Hematopoietic multipotent progenitor cell treated with erythropoietin and hydrocortisone succinate and interleukin-3 and kit ligand, for 15 days (in vitro differentiated cells): Measurements from ENCODE around the gene MAP7D3.

ENCODE experiments used
- DNase-seq: peaks from one replicate; pipeline ENCODE4 v3.0.0-alpha.2; 2015; ENCODE audit warnings: low spot score

Gene MAP7D3

DNA sequence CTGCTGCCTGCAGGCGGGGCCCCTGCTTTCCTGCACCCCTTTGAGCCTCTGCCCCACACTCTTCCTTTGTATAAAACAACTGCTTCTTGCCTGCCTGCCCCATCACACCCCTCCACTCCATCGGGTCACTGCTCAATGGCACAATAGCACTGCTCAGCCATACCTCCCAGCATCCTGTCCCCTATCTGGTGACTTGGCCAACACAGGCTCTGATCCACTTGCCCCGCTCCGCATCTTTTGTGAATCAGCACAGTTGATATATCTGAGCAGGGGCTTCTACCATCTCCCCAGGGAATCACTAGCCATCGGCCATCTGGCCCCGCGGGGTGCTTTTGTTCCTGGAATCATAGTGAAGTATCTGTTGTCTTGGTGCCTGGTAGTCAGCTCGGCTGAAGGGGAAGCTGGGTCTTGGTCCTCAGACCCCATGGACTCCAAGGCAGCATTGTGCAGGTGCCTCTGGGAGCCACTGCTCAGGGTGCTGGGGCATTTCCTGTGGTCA, 45.3 kb downstream of the MAP7D3 start:
- no peak for DNase-seq

DNA sequence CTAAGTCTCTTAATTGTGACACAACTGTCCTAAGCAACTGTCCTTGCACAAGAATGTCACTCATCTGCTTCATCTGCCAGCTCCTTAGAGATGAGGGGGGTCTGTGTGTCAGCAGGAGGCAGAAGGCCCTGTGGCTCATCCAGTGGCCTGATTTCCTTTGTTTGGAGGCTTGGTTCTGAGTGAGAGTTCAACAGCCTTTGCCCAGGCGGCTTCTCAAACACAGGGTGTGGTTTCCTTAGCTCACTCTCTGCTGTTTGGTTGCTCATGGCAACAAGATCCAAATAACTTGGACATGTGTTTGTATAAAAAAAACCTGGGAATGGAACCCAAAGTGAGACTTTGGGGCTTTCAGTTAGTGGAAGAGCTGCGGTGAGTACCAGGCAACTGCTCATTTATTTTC, 46.6 kb downstream of the MAP7D3 start:
- DNase-seq, result no peak

GRCh38 chrX:136203951-136204350, 47.2 kb downstream of the MAP7D3 start:
- DNase-seq, result no peak

DNA sequence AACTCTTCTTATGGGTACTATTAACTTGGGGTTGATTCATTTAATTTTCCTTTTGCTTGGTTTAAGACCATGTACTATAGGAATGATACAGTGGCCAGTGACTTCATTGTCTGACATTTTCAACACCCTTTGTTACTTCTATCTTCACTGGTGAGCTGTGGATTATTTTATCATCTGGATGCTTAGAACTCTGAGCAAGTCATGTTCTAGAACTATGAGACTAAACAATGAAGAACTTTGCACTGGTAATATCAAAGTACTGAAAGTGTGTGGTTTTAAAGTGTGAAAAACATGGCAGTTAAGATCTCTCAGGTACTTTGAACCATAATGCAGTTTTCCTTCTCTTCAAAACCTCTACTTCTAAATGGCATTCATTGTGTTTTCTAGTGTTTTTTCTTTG, 47.8 kb downstream of the MAP7D3 start:
- no peak for DNase-seq

DNA sequence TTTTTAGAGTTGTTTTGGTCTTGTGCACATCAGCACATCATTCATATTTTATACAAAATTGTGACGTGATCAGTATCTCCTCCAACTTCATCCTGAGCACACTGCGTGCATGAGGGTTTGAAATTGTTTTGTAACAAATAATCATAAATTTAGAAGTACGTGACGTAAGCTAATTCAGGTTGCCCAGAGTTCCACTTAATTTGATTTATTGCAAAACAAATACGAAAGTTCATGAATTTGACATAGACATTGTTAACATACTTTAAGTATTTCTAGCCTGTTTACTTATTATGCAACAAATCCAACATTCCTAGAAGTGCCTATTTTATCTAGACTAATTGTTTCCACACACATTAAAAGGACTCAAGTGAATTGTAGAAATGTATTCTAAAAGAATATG, 48.3 kb downstream of the MAP7D3 start:
- no peak for DNase-seq

- DNase-seq, result no peak
Observed at GRCh38 chrX:136201601-136202000, 49.6 kb downstream of the MAP7D3 start.

- DNase-seq, result no peak
Observed at GRCh38 chrX:136200466-136200865, 50.7 kb downstream of the MAP7D3 start.

DNA sequence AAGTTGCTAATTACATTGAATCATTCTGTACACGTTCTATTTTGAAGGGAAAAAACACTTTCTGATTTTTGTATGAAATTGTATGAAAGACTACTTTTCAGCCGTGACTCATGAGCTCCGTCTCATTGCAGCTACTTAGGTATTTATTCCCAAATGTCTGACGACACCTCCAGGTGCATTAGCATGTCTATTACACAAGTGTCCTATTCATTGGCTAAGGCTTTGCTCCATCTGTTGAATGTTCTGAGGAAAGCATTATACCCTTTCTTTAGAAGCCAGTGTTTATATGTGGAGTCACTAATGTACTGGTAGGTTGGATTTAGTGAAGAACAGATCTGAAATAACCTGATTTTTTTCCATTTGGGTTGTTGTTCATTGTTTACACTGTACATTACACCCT, 51.8 kb downstream of the MAP7D3 start:
- no peak for DNase-seq

DNA sequence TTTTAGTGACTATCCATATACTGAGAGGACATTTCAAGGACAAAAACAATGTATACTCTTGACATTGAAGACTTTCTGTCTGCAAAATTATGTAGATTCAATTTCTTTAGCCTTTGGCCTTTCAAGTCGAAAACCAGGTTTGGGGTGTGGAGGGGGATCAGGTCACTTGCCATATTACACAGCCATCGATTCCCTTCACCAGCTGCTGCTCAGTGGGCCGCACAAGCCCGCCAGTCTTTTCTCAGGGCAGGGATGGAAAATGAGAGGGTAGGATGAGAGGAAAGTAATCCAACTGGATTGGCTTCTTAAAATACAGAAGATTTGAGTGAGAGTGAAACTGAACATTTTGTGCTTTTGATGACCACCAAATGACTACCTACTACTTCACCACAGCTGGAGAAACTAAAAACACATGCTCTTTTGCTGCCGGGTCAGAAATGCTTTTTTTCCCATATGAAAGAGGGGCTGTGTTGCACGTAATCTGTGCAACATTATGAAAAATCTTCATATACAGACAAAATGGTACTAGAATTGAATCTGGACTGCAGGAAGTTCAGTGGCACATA, 52.4 kb downstream of the MAP7D3 start:
- no peak for DNase-seq

DNA sequence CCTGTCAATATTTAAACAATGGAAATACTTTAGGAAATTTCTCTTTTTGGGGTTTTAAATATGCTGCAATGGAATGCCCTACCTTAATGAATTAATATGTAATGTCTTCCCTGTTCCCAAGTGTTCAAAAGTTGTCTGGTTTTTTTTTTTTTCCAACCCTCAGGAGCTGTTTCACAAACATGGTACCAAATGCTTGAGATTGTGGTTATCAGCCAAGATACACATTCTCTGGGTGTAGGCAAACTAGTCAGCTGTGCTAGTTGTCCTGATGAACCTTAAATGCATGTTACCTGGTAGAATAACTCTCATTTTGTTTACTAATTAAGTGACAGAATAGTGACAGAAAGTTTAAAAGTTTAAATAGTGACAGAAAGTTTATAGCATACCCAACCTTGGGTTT, 53.2 kb downstream of the MAP7D3 start:
- DNase-seq, result no peak

DNA sequence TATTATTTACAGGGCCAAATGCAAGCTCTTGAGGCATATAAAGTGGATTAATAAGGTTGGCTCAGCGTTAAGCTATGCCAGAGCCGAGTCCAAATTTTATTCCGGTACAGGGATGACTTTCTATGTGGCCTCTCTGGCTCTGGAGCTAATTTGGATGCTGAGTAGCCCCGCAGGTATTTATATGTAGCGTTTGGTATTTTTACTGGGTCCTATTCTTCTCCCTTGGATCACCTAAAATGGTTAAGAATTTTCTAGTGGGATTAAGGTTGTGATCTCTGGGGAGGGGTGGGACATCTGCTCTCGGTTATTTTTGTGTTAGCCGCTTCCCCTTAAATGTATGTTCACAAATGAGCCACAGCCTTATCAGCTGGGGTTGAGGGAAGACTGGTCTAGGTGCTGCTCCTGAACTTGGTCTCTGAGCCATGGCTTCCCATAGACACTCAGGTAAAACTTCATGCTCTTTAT, 54.5 kb downstream of the MAP7D3 start:
- DNase-seq, result no peak

DNA sequence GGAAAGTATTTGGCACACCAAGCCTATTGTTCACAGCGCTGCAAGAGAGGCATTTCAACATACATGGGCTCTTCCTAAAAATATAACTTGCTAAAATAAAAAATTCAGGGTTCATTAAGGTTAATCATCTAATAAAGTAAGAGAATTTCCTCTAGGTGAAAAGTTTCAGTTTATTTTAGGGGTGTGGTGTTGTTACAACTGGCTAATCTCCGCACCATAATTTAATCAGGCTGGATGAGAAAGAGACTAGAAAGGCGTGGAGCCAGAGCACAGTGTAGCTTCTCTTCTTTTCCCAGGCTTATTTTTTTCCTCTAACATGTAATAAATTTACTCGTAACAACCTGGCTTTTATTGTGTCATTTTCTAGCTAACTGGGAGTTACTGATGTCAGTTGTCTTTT, 56.0 kb downstream of the MAP7D3 start:
- no peak for DNase-seq

- DNase-seq, result no peak
Observed at GRCh38 chrX:136194536-136194935, 56.7 kb downstream of the MAP7D3 start.

GRCh38 chrX:136193771-136194170, 57.4 kb downstream of the MAP7D3 start:
- no peak for DNase-seq

- DNase-seq, result no peak
Observed at GRCh38 chrX:136192839-136193414, 58.3 kb downstream of the MAP7D3 start.

DNA sequence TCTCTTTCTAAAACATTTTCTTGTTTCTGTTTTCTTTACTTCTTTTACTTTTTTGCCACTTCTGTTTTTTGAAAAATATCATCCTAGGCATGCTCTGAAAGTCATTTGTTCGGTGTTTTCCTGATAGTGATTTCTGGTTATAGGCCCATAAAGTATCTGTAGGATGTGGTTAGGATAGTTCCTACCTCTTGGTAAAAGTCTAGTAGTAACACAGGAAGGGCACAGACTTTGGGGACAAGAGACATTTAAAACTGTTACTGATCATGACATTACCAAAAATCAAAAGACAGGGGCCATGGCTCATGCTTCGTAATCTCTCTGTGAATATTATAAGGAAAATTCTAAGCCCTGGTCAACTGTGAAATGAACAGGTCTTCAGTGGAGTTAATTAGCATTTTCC, 59.1 kb downstream of the MAP7D3 start:
- DNase-seq, result no peak

- no peak for DNase-seq
Observed at GRCh38 chrX:136191171-136191570, 60.0 kb downstream of the MAP7D3 start.

GRCh38 chrX:136190038-136190713, 61.0 kb downstream of the MAP7D3 start:
- no peak for DNase-seq

DNA sequence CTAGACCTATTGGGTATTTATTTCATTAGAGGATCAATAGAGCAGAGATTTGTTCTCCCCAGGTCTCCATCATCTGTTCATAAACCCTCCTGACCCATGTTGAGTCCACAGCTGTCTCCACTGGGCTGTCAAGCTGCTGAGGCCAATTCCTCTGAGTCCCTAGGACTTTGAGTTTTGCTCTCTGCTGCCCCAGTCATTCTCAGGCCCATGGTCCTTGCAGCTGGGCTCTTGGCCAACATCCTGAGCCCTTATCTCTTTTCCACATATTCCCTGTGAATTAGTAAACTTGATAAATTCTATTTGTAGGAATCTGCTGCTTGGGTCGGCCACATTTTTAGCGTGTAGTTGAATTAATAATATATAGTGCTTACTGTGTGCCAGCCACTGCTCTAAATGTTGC, 62.0 kb downstream of the MAP7D3 start:
- DNase-seq, result no peak

DNA sequence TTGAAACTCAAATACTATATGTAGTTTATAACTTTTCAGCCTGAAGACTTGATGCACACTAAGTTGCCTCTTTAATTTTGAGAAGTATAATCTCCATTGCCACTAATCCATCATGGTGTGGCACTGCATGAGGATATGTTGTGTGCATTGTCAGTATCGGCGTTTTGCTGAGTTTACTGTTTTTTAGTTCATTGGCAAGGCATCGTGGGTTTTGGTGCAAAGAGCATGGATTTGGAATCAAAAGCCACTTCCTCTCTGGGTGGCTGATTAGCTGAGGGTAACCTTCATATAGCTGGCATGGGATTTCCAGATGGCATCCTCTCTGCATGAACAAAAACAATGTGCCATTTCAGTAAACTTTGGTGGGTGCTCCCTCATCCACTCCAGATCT, 65.2 kb downstream of the MAP7D3 start:
- no peak for DNase-seq

- DNase-seq, result no peak
Observed at GRCh38 chrX:136185401-136186022, 65.7 kb downstream of the MAP7D3 start.

DNA sequence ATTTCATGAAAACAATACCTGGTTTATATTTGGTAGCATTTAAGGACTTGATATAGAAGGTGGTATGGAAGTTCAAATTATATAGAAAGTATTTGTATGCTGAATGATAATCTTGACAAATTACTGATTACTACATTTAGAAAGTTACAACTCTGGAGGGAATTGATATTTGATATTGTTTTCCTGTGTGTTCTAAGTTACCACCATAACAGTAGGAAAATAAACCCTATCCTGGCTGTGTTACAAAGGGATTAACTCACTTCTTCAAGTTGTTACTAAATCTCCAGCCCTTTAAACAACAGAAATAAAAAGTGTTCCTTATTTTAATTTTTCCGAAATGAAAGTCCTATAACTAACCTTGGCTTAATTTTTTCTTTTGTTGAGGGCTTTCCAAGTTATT, 67.3 kb downstream of the MAP7D3 start:
- no peak for DNase-seq

DNA sequence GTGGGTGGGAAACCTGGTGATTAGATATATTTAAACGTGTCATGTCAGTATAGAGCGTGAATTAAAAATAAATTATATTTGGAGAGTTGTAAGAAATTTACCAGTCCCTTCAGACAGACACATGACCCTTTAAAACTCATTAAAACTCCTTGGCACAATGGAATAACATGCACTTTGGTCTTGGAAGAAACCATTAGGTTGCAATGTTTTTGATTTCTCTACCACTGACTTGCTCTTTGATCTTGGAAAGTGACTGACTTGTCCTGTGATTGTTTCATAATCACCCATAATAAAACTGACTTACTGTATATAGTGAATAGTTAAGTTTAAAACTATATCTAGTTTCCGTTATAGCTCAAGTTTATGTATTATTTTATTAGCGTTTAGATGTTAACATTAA, 68.0 kb downstream of the MAP7D3 start:
- no peak for DNase-seq
